Heart right ventricle (tissue), 16 donors: ENCODE measurements around the gene NDRG4. TPM values are rescaled to one million over a fixed set of nuclear protein-coding genes. Genes with fewer than 3 reads are reported as not detected.
A peak's percentile ranks its signal among the peaks of the same experiment; 100 is the strongest.

Source experiments
- ATAC-seq, 8 donors: fragments of 200-7000 bp; cut with Tn5 transposase; one replicate each; pipeline ENCODE4 v1.9.1; 2020; ENCODE audit warnings: mild to moderate bottlenecking in 8 of 8, moderate library complexity in 8 of 8, moderate number of reproducible peaks in 1 of 8
- DNase-seq, 2 donors: peaks; one replicate each; pipeline ENCODE4 v3.0.0-alpha.2; 2020
- H3K27ac ChIP-seq, 10 donors: fragments of 200-600 bp; sonication (generic) in 2 of 10; one replicate each; pipeline versions ENCODE4 v1.5.0 to v1.8.0; 2020 to 2022; ENCODE audit warnings: mild to moderate bottlenecking in 3 of 10
- H3K27me3 ChIP-seq, 7 donors: fragments of 200-600 bp; one replicate each; pipeline ENCODE4 v1.8.0; 2021 to 2022; ENCODE audit warnings: mild to moderate bottlenecking in 2 of 7
- H3K36me3 ChIP-seq, 9 donors: fragments of 200-600 bp; sonication (generic) in 1 of 9; one replicate each; pipeline versions ENCODE4 v1.5.0 to v1.8.0; 2020 to 2022; ENCODE audit warnings: mild to moderate bottlenecking in 2 of 9
- H3K4me1 ChIP-seq, 9 donors: fragments of 200-600 bp; sonication (generic) in 1 of 9; one replicate each; pipeline versions ENCODE4 v1.5.0 to v1.8.0; 2020 to 2022; ENCODE audit warnings: mild to moderate bottlenecking in 4 of 9
- H3K4me3 ChIP-seq, 10 donors: fragments of 200-600 bp; sonication (generic) in 2 of 10; one replicate each; pipeline versions ENCODE4 v1.5.0 to v1.8.0; 2020 to 2022; ENCODE audit warnings: mild to moderate bottlenecking in 7 of 10, moderate library complexity in 2 of 10
- H3K9me3 ChIP-seq, 11 donors: fragments of 200-600 bp in 10 of 11; sonication (generic) in 2 of 11; one replicate each; pipeline versions ENCODE4 v1.5.0 to v1.8.0; 2013 to 2022; ENCODE audit warnings: mild to moderate bottlenecking in 2 of 11, control low read depth in 1 of 11, moderate library complexity in 1 of 11
- CTCF ChIP-seq, 9 donors: fragments of 200-600 bp; sonication (generic) in 2 of 9; IDR thresholded peaks; one replicate each; pipeline versions ENCODE4 v1.5.0 to v1.8.0; 2021 to 2022; ENCODE audit warnings: antibody characterized with exemption in 9 of 9, mild to moderate bottlenecking in 5 of 9, moderate library complexity in 1 of 9
- WGBS, 2 donors: extraction: QIAGEN DNeasy Blood & Tissue Kit; methylation state at CpG; one replicate each; pipeline ENCODE4 v1.1.7; 2013; ENCODE audit warnings: inconsistent platforms in 1 of 2; 5-methylcytosine and 5-hydroxymethylcytosine counted together
- intact Hi-C, 10 donors: fragments of 100-400 bp; cut with DNase I; formaldehyde crosslinking; loops; one replicate each; pipeline versions ENCODE4 v1.11.1 to v1.14.2; 2022
- polyA plus RNA-seq, 2 donors: library from polyadenylated mRNA; stranded (reverse); fragments of 200-250 nt; gene quantifications; one replicate each; pipeline ENCODE4 v1.2.3, GENCODE V29; 2013
- total RNA-seq, 10 donors: library from RNA; stranded (reverse); fragmentation: NEBNext Ultra II Directional in 3 of 10; extraction: Animal tissue kit (Norgen Biotek cat#: 25700) in 3 of 10; gene quantifications; one replicate each; pipeline versions ENCODE4 v1.2.1 to v1.2.4, GENCODE V29; 2021 to 2023
- donor health status: Arrhythmogenic right ventricular cardiomyopathy.
- donor health status: ischemic (EF 13 %, LVEDD 7.1; RV severe dilation, severe dysfunction).
- donor health status: healthy with polysubstance abuse.
- donor health status: DM: no; HTN: yes; CAD: no.
- donor health status: DM: no; HTN: no; CAD: no.
- donor health status: ischemic (EF 25% LVEDD 6.9; RV normal size, moderate dysfunction).
- donor health status: ischemic (EF 25% LVEDD 5.7; RV mildly dilated, moderate dysfunction).
- donor health status: healthy.
- donor health status: DM: yes; HTN: yes; CAD: no.
- donor health status: Ischemic cardiomyopathy.
- donor health status: ischemic (EF 35%, LVEDD 5.7; RV mildly dilated, moderate dysfunction).
- donor health status: nonischemic (EF 11% LVEDD 7.7; RV severe dilation, severe dysfunction).
- donor health status: DM: yes; HTN: yes; CAD: no.
- donor health status: PGD.
- donor health status: ischemic (EF 29% LVEDD 5.4; RV normal size, mild dysfunction).
- donor health status: nonischemic (EF 23%, LVEDD 6.1; RV moderate dilation, normal function).

The NDRG4 gene
- total and polyA plus RNA-seq, 12 donors, result 286 to 821 (median 539) TPM

DNA sequence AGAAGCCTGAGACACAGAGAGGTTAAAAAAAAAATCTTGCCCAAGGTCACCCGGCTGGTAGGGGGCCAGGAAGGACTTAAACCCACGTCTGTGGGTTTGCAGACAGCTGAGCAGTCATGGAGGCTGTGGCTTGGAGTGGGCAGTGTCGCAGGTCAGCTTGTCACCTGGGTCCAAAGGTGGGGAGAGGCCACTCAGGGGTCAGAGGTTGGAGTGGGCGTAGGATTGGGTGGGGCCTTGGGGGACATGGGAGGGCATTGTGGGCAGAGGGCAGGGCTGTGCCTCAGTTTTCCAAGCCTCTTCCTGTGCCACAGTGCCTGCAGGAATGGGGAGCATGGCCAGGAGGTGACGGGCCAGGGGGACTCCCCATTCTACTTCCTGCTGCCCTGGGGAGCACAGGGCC lies 2.0 kb upstream of the NDRG4 start:
- DNase-seq (no peak), ATAC-seq (no peak)
- no peaks in the 10 kb centered on the region for H3K9me3 ChIP-seq
- WGBS, 2 donors, result 71 to 72% methylated on average over 5 of the region's 5 CpGs
- H3K27me3 ChIP-seq, result peaks cover 0 to 34% (median 0%) of the 10 kb centered on the region in 7 donors
- peaks cover 0 to 43% (median 0%) of the 10 kb centered on the region in 9 donors for H3K36me3 ChIP-seq
- TF ChIP-seq CTCF (IDR thresholded peaks at IDR 0.05), result no peak
- peaks cover 21 to 78% (median 34%) of the 10 kb centered on the region in 9 donors for H3K4me1 ChIP-seq
- intact Hi-C loops, result loop anchor here in 1 of 10 donors (10.0 kb wide), 1 partner anchor 257 kb away; no protein-coding TSS in a partner anchor
- H3K4me3 ChIP-seq, result no peak overlapping the region
- H3K27ac ChIP-seq, result peak overlapping the region in 7 of 10 donors; percentile 19 to 86 (median 43)

DNA sequence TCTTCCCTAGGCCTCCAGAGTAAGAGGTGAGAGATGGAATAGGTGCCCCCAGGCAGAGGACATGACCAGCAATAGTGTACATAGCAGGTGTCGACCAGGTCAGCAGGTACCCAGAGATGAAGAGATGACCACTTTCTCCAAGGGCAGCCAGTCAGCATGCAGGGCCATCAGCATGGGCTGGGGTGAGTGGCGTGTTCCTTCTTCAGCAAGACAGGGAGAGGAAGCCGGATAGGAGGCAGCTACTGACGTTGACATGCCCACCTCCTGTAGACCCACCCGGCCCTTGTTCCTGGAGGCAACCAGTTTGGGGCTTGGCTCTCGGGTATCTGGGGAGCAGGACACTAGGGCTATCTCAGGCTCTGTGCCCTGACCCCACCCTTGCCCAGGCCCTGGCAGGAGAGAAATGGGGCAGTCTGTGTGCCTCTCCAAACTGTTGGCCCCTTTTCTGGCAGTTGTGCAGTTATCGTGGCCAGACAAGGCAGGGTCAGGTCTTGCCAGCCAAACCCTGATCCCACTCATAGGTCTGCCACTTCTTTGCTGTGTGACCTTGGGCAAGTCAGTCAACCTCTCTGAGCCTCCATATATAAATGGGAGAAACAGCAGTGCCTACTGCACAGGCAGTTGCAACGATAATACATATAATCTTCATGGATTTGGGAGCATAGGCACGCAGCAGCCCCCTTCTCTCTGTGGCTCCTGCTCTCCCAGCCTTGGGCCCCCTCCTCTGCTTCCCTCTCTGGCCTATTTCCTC lies 1.4 kb upstream of the NDRG4 start:
- H3K27ac ChIP-seq, result peak overlapping the region in 3 of 10 donors; percentile 34 to 44 (median 43)
- ATAC-seq, result no peak
- no peak for TF ChIP-seq CTCF (IDR thresholded peaks at IDR 0.05)

GRCh38 chr16:58499092-58499511 lies 841 bp upstream of the NDRG4 start:
- TF ChIP-seq CTCF (IDR thresholded peaks at IDR 0.05), result no peak
- Histone ChIP-seq H3K4me1 (peaks cover 21 to 71% (median 30%) of the 10 kb centered on the region in 9 donors), H3K4me3 (no peak overlapping the region), H3K9me3 (no peaks in the 10 kb centered on the region), H3K27me3 (peaks cover 0 to 34% (median 0%) of the 10 kb centered on the region in 7 donors), H3K36me3 (peaks cover 0 to 45% (median 2%) of the 10 kb centered on the region in 9 donors), H3K27ac (peak overlapping the region in 1 of 10 donors; percentile 34)
- ATAC-seq (no peak), DNase-seq (no peak)
- 88 to 89% methylated on average over 10 of the region's 10 CpGs for WGBS, 2 donors
- intact Hi-C loops, result loop anchor here in 1 of 10 donors (10.0 kb wide), 1 partner anchor 256 kb away; no protein-coding TSS in a partner anchor

More for the DNA sequence above, 1.4 kb upstream of the NDRG4 start:
- Histone ChIP-seq H3K36me3 (peaks cover 0 to 45% (median 0%) of the 10 kb centered on the region in 9 donors), H3K9me3 (no peaks in the 10 kb centered on the region), H3K4me1 (peaks cover 21 to 72% (median 30%) of the 10 kb centered on the region in 9 donors), H3K27me3 (peaks cover 0 to 34% (median 0%) of the 10 kb centered on the region in 7 donors), H3K4me3 (no peak overlapping the region)
- no peak for DNase-seq
- intact Hi-C loops, result loop anchor here in 1 of 10 donors (10.0 kb wide), 1 partner anchor 256 kb away; no protein-coding TSS in a partner anchor
- WGBS, 2 donors, result 81 to 82% methylated on average over 9 of the region's 9 CpGs

- H3K27ac ChIP-seq, result peak overlapping the region in 5 of 10 donors; percentile 20 to 43 (median 37)
- intact Hi-C loops, result loop anchor here in 1 of 10 donors (10.0 kb wide), 1 partner anchor 154 kb away; no protein-coding TSS in a partner anchor
- peak overlapping the region in 5 of 10 donors; percentile 13 to 37 (median 23) for H3K4me3 ChIP-seq
- peaks cover 0 to 53% (median 12%) of the 10 kb centered on the region in 9 donors for H3K36me3 ChIP-seq
- TF ChIP-seq CTCF (IDR thresholded peaks at IDR 0.05), result no peak
- ATAC-seq, result peak in 5 of 8 donors; percentile 1 to 20 (median 5)
- H3K4me1 ChIP-seq, result peaks cover 12 to 56% (median 20%) of the 10 kb centered on the region in 9 donors
- no peaks in the 10 kb centered on the region for H3K9me3 ChIP-seq
- 35 to 47% methylated on average over 36 of the region's 36 CpGs for WGBS, 2 donors
- no peak for DNase-seq
- peaks cover 0 to 34% (median 0%) of the 10 kb centered on the region in 7 donors for H3K27me3 ChIP-seq
These were observed 693 bp downstream of the NDRG4 start for GRCh38 chr16:58500430-58501241.
